Measurements from ENCODE around the gene TSC2.
"Not testable (repeated sequence)": the region's sequence is repeated elsewhere in the genome, so short reads cannot be mapped to it uniquely, and the experiment has no call there.

- TF ChIP-seq CTCF, POLR2A (IDR thresholded peaks at IDR 0.05): not testable (repeated sequence)
These were observed 80.0 kb downstream of the TSC2 start for GRCh38 chr16:2127630-2128280.
